ENCODE data around the gene NSDHL.

DNA sequence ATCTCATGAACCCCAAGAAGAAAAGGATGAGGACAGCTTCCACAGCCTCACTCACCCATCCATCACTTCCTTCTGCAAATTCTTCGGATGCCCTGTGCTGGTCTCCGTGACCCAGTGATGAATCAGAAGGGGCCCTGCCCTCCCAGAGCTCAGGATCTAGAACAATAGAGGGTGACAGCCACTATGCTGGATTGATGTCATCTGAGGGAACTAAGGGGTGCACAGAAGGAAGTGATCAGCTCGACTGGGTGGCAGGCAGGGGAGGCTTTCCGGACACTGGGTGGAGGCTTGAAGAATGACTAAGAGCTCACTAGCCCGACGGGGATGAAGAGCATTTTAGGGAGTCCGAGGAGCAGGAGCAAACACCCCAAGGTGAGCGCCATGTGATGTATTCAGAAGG lies 65.6 kb downstream of the NSDHL start:
- TF ChIP-seq, protein P1, sequence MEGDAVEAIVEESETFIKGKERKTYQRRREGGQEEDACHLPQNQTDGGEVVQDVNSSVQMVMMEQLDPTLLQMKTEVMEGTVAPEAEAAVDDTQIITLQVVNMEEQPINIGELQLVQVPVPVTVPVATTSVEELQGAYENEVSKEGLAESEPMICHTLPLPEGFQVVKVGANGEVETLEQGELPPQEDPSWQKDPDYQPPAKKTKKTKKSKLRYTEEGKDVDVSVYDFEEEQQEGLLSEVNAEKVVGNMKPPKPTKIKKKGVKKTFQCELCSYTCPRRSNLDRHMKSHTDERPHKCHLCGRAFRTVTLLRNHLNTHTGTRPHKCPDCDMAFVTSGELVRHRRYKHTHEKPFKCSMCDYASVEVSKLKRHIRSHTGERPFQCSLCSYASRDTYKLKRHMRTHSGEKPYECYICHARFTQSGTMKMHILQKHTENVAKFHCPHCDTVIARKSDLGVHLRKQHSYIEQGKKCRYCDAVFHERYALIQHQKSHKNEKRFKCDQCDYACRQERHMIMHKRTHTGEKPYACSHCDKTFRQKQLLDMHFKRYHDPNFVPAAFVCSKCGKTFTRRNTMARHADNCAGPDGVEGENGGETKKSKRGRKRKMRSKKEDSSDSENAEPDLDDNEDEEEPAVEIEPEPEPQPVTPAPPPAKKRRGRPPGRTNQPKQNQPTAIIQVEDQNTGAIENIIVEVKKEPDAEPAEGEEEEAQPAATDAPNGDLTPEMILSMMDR (conservative IDR thresholded peaks at IDR 0.05 in 1 of 2, IDR thresholded peaks at IDR 0.05 in 1 of 2; ENCODE audit: extremely low read depth in 1 of 2, insufficient read depth in 1 of 2, low read depth in 1 of 2, low read length in 2 of 2), result no peak
- no peak for TF ChIP-seq EZH2 (IDR thresholded peaks at IDR 0.05; ENCODE audit: borderline replicate concordance, low read length)
